Activated T-cell treated with anti-CD3 and anti-CD28 coated beads, Interleukin-2, amount 50 U/mL, for 48 hours (primary cell): ENCODE results near the gene IFITM1.

ENCODE experiments used
- DNase-seq, 2 experiments: peaks; one replicate each; pipeline ENCODE4 v3.0.0-alpha.2; 2020

The IFITM1 gene

DNA sequence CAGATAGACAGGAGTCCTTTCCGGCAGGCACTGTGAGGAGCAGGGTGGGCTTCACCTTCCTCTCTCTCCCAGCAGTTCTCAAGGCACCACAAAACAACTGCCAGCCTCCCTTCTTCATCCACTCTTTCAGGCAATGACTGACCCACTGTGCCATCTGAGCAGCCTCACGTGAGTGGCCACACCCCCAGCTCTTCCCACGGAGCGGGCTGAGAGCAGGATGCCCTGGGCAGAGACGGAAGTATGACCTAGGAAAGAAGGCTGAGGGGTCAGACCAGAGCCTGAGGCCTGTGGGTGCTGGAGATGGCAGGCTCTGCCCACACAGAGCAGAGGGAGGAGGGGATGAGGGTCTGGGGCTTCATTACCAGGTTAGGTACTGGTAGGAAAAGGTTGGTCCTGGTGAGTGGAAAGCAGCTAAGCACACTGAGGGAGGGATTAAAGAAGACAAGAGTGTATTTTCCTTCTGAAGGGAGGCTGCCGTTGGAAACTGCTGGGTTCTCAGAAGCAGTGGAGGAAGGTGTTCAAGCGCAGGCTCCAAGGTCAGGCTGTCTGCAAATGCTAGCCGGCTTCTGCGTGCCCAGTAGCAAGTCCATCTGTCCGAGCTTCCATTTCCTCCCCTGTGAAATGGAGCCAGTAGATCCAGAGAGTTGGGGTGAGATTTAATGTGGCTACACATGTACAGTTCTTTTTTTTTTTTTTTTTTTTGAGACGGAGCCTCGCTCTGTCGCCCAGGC, 31.0 kb upstream of the IFITM1 start:
- peak in 1 of 2 experiments; percentile 22 for DNase-seq

DNA sequence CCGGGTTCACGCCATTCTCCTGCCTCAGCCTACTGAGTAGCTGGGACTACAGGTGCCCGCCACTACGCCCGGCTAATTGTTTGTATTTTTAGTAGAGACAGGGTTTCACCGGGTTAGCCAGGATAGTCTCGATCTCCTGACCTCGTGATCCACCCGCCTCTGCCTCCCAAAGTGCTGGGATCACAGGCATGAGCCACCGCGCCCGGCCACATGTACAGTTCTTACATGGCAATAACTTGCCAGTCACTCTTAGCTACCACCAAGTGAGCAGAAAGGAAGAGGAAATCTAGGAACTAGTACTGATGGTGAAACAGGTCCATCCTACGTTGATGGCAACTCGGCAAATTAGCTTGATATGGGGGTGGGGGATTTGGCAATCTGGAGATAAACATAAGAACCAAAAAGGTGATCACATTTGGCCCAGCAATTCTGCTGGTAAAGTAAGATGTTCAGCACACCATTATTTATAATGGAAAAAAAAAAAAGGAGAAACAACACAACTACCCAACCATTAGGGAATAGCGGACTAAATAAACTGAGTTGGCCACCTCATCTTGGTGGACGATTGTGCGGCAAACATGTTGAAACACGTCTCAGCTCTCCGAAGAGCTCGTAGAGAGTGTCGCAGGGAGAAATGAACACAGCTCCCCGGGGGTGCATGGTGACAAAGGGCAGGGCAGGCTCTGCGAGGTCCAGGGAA, 30.3 kb upstream of the IFITM1 start:
- peak in 1 of 2 experiments; percentile 16 for DNase-seq

DNA sequence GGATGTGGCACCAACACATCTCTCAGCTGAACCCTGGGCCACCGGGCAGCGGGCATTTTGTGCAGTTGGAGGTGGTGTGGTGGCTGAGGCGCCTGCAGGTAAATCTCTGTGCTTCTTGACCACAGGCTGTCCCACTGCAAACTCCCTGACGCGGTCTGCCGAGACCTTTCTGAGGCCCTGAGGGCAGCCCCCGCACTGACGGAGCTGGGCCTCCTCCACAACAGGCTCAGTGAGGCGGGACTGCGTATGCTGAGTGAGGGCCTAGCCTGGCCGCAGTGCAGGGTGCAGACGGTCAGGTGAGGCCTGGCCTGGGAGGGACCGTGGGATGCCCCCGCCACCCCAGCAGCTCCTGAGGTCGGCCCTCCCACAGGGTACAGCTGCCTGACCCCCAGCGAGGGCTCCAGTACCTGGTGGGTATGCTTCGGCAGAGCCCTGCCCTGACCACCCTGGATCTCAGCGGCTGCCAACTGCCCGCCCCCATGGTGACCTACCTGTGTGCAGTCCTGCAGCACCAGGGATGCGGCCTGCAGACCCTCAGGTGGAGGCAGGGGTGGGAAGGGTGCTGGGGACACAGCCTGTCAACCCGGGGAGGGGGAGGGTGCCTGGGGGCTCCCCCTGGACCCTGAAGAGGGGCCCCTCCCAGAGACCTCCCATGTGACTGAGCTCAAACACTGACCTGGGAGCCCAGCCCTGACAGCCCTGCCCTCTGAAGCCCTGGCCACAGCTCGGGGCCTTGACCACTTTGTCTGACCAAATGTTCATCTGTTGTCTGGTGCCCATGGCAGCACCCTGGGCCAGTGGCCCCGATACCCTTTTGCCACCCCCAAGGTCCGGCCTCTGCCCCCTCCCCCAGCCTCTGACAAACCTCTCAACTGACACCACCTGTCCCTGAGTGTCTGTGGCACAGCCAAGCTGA, 29.5 kb upstream of the IFITM1 start:
- DNase-seq: no peak

DNA sequence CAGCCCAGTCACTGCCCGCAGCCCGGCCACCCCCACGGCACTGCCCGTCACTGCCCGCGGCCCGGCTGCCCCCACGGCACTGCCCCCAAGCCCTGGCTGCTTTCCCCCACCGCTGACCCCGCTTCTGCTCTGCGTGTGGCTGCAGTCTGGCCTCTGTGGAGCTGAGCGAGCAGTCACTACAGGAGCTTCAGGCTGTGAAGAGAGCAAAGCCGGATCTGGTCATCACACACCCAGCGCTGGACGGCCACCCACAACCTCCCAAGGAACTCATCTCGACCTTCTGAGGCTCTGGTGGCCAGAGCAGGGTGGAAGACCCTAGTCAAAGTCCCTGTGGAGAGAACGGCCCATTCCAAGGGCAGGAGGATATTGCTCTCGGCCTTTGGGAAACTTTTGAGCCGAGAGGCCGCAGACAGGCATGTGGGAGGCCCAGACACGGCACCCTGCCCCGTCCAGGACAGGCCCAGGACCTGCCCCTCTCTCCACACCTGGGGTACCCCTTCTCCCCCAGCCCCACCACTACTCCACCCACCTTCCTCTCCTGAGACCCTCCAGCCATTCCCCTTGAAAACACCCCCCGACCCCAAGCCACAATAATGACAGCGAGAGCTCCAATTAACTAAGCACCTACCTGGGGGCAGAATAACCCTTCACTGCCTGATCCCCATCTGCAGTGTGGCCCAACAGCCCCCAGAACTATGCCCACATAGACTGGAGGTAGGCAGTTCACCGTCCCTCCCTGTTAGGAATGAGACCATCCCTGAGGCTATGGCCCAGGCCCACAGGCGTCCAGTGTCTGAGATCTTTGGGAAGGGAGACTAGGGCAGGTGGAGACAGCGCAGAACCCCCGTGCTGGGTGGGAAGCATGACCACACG, 28.6 kb upstream of the IFITM1 start:
- DNase-seq: peak in 1 of 2 experiments; percentile 15

- peak in 1 of 2 experiments; percentile 15 for DNase-seq
These were observed 28.0 kb upstream of the IFITM1 start for GRCh38 chr11:285894-286220.

GRCh38 chr11:286977-287820, 26.6 kb upstream of the IFITM1 start:
- peak in 1 of 2 experiments; percentile 33 for DNase-seq

GRCh38 chr11:287821-288477, 25.9 kb upstream of the IFITM1 start:
- peak; percentile 57 to 63 for DNase-seq

DNA sequence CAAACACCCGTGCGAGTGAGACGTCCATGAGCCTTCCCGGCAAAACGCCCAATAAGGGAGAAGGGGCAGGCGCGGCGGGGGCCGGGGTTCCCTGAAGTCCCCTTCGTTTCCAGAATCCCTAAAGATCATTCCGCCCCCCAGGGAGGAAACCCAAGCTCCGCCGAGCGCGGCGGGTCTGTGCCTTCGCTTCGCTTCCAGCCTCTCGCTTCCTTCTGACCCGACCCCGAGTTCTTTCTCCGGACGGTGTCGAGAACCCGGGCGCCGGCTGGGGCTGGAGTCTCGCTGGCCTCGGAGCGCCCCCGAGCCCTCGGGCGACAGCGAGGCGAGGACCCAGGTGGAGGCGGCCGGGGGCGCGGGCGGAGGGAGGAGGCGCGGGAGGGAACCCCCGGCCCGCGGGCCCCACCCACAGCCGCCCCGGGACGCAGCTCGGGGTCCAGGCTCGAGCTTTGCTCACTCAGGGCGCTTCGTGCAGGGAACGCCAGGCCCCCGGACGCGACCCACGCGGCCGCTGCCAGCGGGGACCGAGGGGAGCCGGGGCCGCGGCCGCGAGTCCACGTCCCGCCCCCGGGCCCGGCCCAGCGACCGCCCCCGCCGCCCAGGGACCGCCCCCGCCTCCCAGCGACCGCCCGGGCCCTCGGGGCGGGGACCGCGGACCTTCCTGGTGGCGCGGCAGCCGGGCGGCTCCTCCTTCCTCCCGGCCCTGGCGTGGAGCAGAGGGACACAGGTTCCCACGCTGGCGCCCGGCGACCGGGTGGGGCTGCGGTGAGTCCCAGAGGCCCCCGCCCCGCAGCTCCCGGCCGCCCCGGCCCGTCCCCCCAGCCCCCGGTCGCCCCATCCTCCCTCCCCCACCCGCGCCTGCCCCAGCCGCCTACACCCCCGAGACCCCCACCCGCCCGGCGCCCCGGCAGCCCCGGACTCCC, 25.1 kb upstream of the IFITM1 start, which contains the start of gene PGGHG:
Gene PGGHG, plus strand, starts transcription at position 649 of the 920 bp plus-strand sequence. CDS start 691 bp downstream, outside the sequence.
- DNase-seq: peak; percentile 55 to 63

DNA sequence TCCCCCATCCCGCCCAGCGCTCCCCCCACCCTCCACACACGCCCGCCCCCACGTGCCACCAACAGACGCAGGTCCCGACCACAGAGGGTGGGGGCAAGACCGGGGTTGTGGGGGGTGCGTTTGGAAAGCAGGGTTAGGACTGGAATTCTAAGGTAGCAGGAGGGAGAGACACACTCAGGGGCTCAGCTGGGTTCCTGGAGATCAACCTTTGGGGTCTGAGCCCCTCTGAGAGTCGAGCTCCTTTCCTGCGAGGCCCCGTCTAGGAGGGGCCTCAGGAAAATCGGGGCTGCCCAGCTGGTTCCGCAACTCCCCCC, 24.5 kb upstream of the IFITM1 start:
- no peak for DNase-seq

DNA sequence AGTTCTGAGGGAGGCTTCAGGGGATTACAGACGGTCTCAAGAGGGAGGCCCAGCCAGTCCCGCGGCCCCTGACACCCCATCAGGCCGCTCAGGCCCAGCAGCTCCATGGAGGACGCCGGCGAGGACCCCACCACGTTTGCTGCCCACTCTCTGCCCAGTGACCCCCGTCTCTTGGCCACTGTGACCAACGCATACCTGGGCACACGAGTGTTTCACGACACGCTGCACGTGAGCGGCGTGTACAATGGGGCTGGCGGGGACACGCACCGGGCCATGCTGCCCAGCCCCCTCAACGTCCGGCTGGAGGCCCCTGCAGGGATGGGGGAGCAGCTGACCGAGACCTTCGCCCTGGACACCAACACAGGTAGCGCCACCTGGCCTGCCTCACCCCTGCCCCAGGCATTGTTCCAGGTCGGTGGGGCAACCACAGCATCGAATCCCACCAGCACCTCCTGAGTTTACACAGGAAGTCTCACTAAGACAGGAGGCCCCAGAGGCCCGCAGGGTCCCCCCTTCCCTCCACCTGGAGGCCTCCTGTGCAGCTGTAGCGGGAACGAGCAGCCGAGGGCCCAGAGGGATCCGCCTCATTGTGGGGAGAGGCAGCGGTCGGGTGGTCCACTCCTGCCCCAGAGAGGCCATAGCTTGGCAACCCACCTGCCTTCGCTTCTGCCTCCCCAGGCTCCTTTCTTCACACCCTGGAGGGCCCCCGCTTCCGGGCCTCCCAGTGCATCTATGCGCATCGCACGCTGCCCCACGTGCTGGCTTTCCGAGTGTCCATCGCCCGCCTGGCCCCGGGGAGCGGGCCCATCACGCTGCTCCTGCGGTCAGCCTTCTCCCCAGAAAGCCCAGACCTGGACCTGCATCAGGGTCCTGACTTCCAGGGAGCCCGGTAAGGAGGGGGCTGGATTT, 23.9 kb upstream of the IFITM1 start:
- no peak for DNase-seq

- no peak for DNase-seq
These were observed 23.1 kb upstream of the IFITM1 start for GRCh38 chr11:290621-291231.

DNA sequence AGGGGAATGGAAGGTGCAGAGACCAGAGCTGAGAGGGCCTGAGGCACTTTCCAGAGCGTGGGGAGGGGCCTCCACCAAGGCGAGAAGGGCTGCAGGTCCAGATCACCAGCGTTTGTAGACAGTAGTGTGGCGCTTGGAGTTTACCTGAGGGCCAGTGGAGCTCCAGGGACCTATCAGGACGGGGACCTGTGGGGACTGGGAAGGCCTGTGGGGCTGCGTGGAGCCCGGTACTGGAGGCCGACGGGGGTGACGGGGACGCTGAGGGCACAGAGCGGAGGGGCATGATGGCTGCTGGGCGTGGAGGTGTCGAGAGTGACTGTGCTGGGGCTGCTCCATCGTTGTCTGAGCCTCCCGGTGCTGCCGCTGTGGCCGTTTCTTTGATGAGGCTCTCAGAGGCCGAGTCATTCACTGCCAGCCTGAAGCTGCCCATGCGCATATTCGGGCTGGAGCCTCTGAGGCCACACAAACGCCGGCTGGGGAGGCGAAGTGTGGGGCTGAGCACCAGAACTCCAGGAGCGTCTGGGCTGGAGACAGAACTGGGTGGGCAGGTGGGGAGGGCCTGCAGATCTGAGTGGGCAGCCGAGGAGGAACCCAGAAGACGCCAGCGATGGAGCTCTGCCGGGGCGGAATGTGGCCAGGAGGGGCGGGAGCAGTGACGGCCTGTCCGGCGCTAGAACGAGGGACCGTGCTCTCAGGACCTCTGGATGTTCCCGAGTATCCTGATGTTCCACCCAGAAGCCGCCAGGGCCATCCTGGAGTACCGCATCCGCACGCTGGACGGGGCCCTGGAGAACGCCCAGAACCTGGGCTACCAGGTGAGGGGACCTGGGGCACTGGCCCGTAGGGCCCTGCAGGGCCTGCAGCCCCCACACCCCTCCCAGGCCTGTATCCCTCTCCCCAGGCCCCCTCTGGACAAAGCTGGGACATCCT, 22.3 kb upstream of the IFITM1 start:
- no peak for DNase-seq

DNA sequence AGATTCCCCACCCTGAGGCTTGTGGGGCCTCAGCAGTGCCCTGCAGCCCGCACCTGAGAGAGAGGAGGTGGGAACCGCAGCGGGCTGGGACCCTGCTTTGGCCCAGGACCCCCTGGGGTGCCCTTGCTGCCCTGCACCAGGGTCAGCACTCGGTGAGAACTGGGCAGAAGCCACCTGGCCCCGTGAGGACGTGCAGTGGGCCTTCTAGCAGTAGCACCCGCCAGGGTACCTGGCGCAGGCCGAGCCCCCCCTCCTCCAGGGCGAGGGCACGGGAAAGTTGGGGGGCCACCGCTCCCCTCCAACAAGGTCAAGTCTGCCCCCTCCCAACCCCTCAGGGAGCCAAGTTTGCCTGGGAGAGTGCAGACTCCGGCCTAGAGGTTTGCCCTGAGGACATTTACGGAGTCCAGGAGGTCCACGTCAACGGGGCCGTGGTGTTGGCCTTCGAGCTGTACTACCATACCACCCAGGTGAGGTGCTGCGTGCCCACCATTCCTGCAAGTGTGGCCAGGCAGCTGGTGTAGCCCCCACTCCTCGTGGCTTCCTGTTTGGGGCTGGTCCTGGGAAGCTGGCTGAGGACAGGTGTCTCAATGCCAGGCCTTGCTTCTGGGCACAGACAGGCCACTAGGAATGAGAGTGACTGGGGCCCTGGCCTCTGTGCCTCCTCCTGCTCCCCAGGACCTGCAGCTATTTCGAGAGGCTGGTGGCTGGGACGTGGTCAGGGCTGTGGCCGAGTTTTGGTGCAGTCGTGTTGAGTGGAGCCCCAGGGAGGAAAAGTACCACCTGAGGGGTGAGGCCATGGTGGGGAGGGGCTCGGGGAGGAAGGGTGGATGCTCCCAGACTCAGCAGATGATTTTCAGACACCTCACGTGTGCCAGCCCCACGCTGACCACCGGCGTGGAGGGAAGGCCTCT, 21.4 kb upstream of the IFITM1 start:
- DNase-seq: no peak

DNA sequence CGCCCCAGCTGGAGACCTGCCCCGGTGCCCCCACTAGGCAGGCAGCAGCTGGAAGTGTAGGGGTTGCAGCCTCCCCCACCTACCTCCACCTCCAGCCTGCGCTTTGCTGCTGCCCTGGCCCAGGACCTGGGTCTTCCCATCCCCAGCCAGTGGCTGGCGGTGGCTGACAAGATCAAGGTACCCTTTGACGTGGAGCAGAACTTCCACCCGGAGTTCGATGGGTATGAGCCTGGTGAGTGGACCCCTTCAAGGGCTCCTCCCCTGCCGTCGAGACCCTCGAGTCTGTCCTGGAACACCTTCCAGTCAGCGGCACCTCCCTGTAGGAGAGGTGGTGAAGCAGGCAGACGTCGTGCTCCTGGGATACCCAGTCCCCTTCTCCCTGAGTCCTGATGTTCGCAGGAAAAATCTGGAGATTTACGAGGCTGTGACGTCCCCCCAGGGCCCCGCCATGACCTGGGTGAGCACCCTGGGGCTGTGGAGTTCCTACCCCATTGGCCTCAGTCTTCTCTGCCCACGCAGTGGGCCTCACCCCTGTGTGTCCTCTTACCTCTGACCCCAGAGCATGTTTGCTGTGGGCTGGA, 20.5 kb upstream of the IFITM1 start:
- no peak for DNase-seq

- no peak for DNase-seq
These were observed 19.8 kb upstream of the IFITM1 start for GRCh38 chr11:293852-294661.
